ENCODE results near the gene SAFB.
A peak's percentile ranks its signal among the peaks of the same experiment; 100 is the strongest.
"Not testable (repeated sequence)": the region's sequence is repeated elsewhere in the genome, so short reads cannot be mapped to it uniquely, and the experiment has no call there.

Gene SAFB

DNA sequence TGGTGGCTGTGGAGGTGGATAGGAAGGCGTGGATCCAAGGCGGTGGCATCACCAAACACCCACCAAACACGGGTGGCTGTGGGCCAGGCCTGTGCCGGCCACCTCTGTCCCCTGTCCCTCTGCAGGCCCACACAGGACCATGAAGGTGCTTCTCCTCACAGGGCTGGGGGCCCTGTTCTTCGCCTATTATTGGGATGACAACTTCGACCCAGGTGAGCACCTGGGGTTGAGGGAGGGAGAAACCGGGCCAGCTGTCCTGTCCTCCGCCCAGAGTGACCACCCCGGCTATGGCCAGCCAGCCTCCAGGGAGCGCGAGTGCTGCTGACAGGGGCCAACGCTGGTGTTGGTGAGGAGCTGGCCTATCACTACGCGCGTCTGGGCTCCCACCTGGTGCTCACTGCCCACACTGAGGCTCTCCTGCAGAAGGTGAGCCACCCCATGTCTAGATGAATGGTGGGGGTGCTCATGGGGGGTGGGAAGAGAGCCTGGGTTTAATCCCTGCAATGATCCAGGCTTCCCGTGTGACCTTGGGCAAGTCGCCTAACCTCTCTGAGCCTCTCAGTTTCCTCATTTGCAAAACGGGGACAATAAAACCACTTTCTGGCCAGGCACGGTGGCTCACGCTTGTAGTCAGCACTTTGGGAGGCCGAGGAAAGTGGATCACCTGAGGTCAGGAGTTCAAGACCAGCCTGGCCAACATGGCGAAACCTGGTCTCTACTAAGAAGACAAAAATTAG lies 62.0 kb downstream of the SAFB start:
- DNase-seq (ENCODE audit: low read depth, low spot score): no peak

DNA sequence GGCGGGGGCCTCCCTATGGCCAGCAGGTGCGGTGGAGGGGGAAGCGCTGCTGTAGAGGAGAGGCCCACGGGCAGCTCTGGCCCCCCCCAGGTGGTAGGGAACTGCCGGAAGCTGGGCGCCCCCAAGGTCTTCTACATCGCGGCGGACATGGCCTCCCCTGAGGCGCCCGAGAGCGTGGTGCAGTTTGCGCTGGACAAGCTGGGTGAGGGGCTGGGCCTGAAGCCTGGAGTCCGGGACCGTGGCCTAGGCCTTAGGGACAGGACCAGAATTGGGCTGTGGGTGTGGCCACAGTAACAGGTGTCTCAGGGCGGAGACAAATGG lies 63.4 kb downstream of the SAFB start:
- no peak for DNase-seq (ENCODE audit: low read depth, low spot score)

GRCh38 chr19:5686647-5687359 lies 63.9 kb downstream of the SAFB start:
- peak; percentile 84 for DNase-seq (ENCODE audit: low read depth, low spot score)

- DNase-seq (ENCODE audit: low read depth, low spot score): no peak
Observed at GRCh38 chr19:5687360-5688198, 64.7 kb downstream of the SAFB start.

- not testable (repeated sequence) for DNase-seq (ENCODE audit: low read depth, low spot score)
Observed at GRCh38 chr19:5688262-5688881, 65.5 kb downstream of the SAFB start.

DNA sequence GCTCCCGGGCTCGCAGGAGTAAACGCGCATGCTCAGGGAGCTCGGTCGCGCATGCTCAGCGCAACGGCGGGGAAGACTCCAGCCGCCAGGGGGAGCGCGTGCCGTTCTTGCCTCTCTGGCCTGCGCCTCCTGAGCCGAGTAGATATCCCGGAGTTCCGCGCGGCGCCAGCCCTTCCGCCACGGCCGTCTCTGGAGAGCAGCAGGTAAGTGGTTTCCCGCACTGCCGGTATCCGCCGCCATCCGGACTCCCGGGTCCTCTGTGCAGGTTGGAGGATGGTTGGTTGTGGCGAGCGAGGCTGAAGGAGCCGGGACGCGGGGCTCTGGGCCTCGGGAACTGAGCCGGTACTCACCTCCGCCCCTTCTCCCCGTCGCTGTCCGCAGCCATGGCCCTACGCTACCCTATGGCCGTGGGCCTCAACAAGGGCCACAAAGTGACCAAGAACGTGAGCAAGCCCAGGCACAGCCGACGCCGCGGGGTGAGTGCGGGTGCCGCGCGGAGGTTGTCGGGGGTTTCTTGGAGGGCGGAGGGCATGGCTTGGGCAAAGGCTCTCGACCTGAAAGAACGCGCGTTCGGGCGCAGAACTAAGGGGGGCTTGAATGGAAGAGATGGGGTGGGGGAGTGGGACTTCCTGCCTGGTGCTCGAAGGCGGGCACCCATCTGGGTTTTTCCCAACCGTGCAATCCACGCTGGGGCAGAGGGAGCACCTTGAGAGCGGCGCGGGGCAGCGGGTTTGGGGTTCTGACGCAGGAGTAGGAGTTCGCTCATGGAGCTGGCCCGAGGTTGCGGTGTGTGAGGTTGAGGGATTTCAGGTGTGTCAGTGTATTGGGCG lies 67.5 kb downstream of the SAFB start, which contains the start of gene RPL36:
Gene RPL36 (plus strand): TSS at position 171 of the 830 bp plus-strand sequence. CDS start 213 bp downstream, at position 384.
- DNase-seq (ENCODE audit: low read depth, low spot score): peak; percentile 94

DNA sequence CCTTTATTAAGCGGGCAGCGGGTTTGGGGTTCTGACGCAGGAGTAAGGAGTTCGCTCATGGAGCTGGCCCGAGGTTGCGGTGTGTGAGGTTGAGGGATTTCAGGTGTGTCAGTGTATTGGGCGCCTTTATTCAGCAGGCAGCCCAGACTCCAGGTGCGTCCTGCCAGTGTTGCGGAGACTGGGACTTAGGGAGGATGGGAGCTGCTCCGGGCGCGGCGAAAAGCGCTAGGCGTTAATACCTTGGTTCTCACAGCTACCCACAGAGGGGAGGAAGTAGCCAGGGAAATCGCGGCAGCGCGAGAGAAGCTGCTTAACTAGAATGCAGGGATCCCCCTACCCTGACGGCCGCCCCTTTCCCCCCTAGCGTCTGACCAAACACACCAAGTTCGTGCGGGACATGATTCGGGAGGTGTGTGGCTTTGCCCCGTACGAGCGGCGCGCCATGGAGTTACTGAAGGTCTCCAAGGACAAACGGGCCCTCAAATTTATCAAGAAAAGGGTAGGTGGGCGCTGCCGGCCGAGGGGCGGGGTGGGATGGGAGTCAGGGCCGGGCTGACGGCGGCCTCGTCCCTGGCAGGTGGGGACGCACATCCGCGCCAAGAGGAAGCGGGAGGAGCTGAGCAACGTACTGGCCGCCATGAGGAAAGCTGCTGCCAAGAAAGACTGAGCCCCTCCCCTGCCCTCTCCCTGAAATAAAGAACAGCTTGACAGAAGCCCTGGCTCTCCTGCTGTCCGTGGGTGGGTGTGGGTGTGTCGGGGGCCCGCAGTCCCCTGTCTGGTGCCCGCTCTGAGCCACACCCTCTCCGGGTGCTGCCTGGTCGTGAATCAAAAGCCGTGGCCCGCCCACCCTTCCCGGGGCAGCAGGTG lies 68.3 kb downstream of the SAFB start:
- no peak for DNase-seq (ENCODE audit: low read depth, low spot score)

DNA sequence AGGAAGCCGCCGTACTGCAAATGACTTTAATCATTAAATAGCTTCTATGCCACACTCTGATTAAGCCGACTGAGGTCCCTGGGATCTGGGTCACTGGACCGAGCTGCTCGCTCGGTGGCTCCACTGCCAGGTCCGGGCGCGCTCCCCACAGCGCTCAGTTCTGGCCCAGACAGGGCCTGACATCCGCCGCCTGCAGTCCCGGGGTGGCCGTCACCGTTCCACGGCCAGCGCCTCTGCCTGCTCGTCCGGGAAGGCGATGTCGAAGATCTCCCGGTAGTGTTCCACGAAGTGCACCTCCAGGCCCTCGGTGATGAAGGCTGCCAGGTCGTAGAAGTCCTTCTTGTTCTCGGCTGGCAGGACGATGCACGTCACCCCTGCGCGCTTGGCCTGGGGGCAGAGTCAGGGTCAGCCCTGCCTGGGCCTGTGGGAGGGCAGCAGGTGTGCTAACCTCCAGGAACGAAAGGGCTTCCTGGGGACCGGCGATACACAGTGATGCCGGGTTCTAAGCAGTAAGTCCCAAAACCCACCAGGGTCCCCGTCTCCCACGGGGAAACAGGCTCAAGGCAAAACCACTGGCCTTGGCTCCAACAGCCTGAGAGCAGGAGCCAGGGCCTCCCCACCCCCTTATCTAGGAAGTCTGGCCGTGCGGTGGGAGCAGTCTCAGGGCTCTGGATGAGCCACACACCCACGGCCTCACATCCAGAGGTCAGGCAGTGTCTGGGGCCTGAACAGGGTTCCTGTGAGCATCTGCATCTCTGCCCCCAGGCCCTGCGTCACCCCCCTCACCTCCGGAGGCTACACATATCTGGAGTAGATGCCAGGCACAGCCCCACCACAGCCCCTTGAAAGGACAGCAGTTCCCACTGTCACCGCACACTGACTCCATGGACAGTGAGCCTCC lies 69.2 kb downstream of the SAFB start:
- DNase-seq (ENCODE audit: low read depth, low spot score): no peak

GRCh38 chr19:5692723-5693194 lies 69.9 kb downstream of the SAFB start:
- DNase-seq (ENCODE audit: low read depth, low spot score): no peak

DNA sequence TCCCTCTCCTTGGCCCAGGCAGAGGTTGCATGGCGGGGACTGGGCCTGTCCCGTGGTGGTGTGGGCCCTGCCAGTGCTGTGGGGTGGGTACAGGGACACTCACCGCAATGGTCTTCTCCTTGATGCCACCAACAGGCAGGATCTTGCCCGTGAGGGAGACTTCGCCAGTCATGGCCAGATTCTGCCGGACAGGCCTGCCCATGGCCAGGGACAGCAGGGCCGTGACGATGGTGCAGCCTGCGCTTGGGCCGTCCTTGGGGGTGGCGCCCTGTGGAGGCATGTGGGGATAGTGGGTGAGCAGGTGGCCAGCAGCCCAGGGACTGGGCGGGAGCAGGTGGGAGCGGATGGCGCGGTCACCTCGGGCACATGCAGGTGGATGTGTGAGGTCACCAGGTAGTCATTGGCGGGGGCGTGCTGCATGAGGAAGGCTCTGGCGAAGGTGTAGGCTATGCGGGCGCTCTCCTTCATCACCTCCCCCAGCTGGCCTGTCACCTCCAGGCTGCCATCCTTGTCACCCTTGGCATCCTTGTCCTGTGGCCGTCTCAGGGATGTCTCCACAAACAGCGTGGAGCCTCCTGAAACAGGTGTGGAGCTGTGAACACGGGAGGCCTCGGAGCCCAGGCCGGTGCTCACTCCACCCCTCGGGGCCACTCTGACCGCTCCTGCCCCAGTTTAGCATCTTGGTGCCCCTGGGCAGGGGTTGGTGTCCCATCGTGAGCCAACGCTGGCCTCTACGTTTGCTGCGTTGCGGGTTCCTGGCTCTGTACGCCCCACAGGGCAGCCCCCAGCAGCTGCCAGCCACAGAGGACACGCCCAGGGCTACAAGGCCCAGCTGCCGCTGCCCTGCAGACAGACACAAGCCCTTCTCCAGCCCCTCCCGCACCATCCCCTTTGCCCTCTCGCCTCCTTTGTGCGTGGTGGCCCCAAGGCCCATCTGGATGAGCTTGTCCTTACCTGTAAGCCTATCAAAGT lies 70.6 kb downstream of the SAFB start:
- DNase-seq (ENCODE audit: low read depth, low spot score): no peak

- no peak for DNase-seq (ENCODE audit: low read depth, low spot score)
Observed at GRCh38 chr19:5694167-5694955, 71.5 kb downstream of the SAFB start.

GRCh38 chr19:5694956-5695648 lies 72.2 kb downstream of the SAFB start:
- DNase-seq (ENCODE audit: low read depth, low spot score): no peak

DNA sequence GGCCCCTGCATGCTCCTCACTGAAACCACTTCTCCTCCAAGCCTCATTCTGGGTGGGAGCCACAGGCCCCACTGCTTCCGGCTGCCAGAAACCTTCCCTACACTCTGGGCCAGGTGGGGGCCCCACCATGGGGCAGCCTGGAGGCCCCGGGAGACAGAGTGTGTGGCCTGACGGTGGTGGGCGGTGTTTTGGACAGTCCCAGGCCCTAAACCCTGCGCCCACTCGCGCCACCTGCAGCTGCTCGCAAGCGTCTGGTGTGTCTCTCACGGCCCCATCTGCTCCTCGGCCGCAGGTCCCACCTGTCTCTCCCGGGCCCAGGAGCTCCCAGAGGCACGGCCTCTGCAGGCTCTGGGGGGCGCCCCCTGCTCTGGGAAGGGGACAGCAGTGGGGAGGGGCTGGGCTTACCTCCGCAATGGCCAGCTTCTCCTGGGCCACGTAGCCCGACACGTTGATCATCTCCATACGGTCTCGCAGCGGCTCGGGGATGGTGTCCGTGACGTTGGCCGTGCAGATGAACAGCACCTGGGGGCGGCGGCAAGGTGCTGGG lies 72.8 kb downstream of the SAFB start:
- DNase-seq (ENCODE audit: low read depth, low spot score): no peak

DNA sequence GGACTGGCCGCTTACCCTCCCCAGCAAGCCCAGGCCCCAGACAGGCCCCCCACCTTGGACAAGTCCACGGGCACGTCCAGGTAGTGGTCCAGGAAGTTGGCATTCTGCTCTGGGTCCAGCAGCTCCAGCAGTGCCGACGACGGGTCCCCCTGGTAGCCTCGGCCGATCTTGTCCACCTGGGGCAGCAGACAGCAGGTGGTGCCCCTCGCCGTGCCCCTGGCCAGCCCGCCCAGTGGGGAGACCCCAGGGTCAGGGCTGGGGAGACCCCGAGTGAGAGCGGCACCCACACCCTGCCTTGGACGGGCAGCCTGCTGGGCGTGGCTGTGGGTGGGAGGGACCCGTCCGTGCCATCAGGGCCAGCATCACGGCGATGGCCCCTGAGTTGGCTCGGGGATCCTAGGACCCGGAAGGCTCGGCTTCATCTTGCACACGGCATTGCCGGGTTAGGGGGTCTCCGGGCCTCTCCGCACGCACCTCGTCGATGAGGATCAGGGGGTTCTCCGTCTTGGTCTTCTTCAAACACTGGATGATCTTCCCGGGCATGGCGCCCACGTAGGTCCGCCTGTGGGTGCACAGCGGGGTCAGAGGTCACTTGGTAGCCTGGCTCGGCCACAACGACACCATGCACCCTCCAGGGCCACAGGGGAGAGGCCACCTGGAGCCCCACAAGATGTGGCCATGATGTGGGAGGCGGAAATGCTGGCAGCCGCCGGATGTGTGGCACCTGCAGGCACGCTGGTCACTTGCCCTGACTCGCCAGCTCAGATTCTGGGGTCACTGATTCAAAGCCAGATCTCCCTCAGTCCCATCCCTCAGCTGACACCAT lies 73.5 kb downstream of the SAFB start:
- no peak for DNase-seq (ENCODE audit: low read depth, low spot score)
